ENCODE measurements around the gene PPP1R1C. TPM values are rescaled to one million over a fixed set of nuclear protein-coding genes. Genes with fewer than 3 reads are reported as not detected.
A peak's percentile ranks its signal among the peaks of the same experiment; 100 is the strongest.

PPP1R1C gene
- total RNA-seq, 1 donor, result 0.36 TPM

- Histone ChIP-seq H3K27ac (ENCODE audit: low read depth, low read length) (no peak overlapping the region), H4K20me1 (ENCODE audit: insufficient read depth, low read length) (no peaks in the 10 kb centered on the region), H3K4me1 (ENCODE audit: insufficient read depth, low read length) (peaks cover 21% of the 10 kb centered on the region), H3K27me3 (ENCODE audit: insufficient read depth, low read length) (no peaks in the 10 kb centered on the region), H3K4me2 (ENCODE audit: insufficient read depth, low read length) (no peak overlapping the region), H3K79me2 (ENCODE audit: insufficient read depth, low read length) (no peaks in the 10 kb centered on the region), H3K9me3 (ENCODE audit: low read depth, low read length) (no peaks in the 10 kb centered on the region), H2AFZ (ENCODE audit: low read length) (no peak overlapping the region), H3K4me3 (ENCODE audit: insufficient read depth, low read length) (no peak overlapping the region), H3K36me3 (ENCODE audit: insufficient read depth, low read length) (no peaks in the 10 kb centered on the region)
- DNase-seq (ENCODE audit: insufficient read length, low spot score, missing footprints), result peak; percentile 65
- no peak for TF ChIP-seq CTCF (IDR thresholded peaks at IDR 0.05; ENCODE audit: extremely low read depth, low read depth, low read length)
These were observed 80.9 kb downstream of the PPP1R1C start for GRCh38 chr2:182066400-182067087.

- no peak overlapping the region for H3K4me2 ChIP-seq (ENCODE audit: insufficient read depth, low read length)
These were observed 81.7 kb downstream of the PPP1R1C start for GRCh38 chr2:182067393-182067792.

GRCh38 chr2:182068811-182069210 lies 83.2 kb downstream of the PPP1R1C start:
- Histone ChIP-seq H3K9me3 (ENCODE audit: low read depth, low read length) (no peaks in the 10 kb centered on the region), H3K36me3 (ENCODE audit: insufficient read depth, low read length) (no peaks in the 10 kb centered on the region), H4K20me1 (ENCODE audit: insufficient read depth, low read length) (no peaks in the 10 kb centered on the region), H3K79me2 (ENCODE audit: insufficient read depth, low read length) (no peaks in the 10 kb centered on the region), H3K4me2 (ENCODE audit: insufficient read depth, low read length) (no peak overlapping the region), H3K27me3 (ENCODE audit: insufficient read depth, low read length) (no peaks in the 10 kb centered on the region), H3K27ac (ENCODE audit: low read depth, low read length) (no peak overlapping the region), H3K4me1 (ENCODE audit: insufficient read depth, low read length) (peaks cover 21% of the 10 kb centered on the region), H2AFZ (ENCODE audit: low read length) (peak overlapping the region; percentile 35), H3K4me3 (ENCODE audit: insufficient read depth, low read length) (no peak overlapping the region)
- DNase-seq (ENCODE audit: insufficient read length, low spot score, missing footprints), result no peak
- no peak for TF ChIP-seq CTCF (IDR thresholded peaks at IDR 0.05; ENCODE audit: extremely low read depth, low read depth, low read length)

More at GRCh38 chr2:182067393-182067792, 81.7 kb downstream of the PPP1R1C start:
- DNase-seq (ENCODE audit: insufficient read length, low spot score, missing footprints), result no peak
- Histone ChIP-seq H3K79me2 (ENCODE audit: insufficient read depth, low read length) (no peaks in the 10 kb centered on the region), H3K27me3 (ENCODE audit: insufficient read depth, low read length) (no peaks in the 10 kb centered on the region), H3K4me1 (ENCODE audit: insufficient read depth, low read length) (peaks cover 21% of the 10 kb centered on the region), H3K4me3 (ENCODE audit: insufficient read depth, low read length) (no peak overlapping the region), H3K27ac (ENCODE audit: low read depth, low read length) (no peak overlapping the region), H3K36me3 (ENCODE audit: insufficient read depth, low read length) (no peaks in the 10 kb centered on the region), H4K20me1 (ENCODE audit: insufficient read depth, low read length) (no peaks in the 10 kb centered on the region), H2AFZ (ENCODE audit: low read length) (no peak overlapping the region), H3K9me3 (ENCODE audit: low read depth, low read length) (no peaks in the 10 kb centered on the region)
- no peak for TF ChIP-seq CTCF (IDR thresholded peaks at IDR 0.05; ENCODE audit: extremely low read depth, low read depth, low read length)

GRCh38 chr2:182069416-182069815 lies 83.8 kb downstream of the PPP1R1C start:
- peaks cover 21% of the 10 kb centered on the region for H3K4me1 ChIP-seq (ENCODE audit: insufficient read depth, low read length)
- no peak for TF ChIP-seq CTCF (IDR thresholded peaks at IDR 0.05; ENCODE audit: extremely low read depth, low read depth, low read length)
- no peaks in the 10 kb centered on the region for H4K20me1 ChIP-seq (ENCODE audit: insufficient read depth, low read length)
- no peaks in the 10 kb centered on the region for H3K79me2 ChIP-seq (ENCODE audit: insufficient read depth, low read length)
- H3K4me3 ChIP-seq (ENCODE audit: insufficient read depth, low read length), result no peak overlapping the region
- no peak overlapping the region for H2AFZ ChIP-seq (ENCODE audit: low read length)
- no peak for DNase-seq (ENCODE audit: insufficient read length, low spot score, missing footprints)
- no peaks in the 10 kb centered on the region for H3K9me3 ChIP-seq (ENCODE audit: low read depth, low read length)
- no peak overlapping the region for H3K27ac ChIP-seq (ENCODE audit: low read depth, low read length)
- no peaks in the 10 kb centered on the region for H3K36me3 ChIP-seq (ENCODE audit: insufficient read depth, low read length)
- H3K27me3 ChIP-seq (ENCODE audit: insufficient read depth, low read length), result no peaks in the 10 kb centered on the region
- no peak overlapping the region for H3K4me2 ChIP-seq (ENCODE audit: insufficient read depth, low read length)
